A549 (cell line): Measurements from ENCODE around the gene PXDN. TPM values are rescaled to one million over a fixed set of nuclear protein-coding genes. Genes with fewer than 3 reads are reported as not detected.
A peak's percentile ranks its signal among the peaks of the same experiment; 100 is the strongest.

Source experiments
- ATAC-seq, 2 experiments: fragments of 200-7000 bp in 1 of 2; fragments of >200 bp in 1 of 2; cut with Nextera tagmentation in 1 of 2; cut with Tn5 transposase in 1 of 2; 3 replicates each; pipeline versions ENCODE4 v1.8.0 to v1.9.1; 2018 to 2020; ENCODE audit warnings: mild to moderate bottlenecking in 1 of 2, moderate library complexity in 1 of 2
- CTCF ChIA-PET: fragments of 300-600 bp; sonication (Branson Sonifier 250); formaldehyde crosslinking; extraction: SDS; loops from one replicate; lab custom pipeline; 2021; ENCODE audit warnings: antibody characterized with exemption, inconsistent platforms; lab: Yijun Ruan, JAX
- POLR2A ChIA-PET: fragments of 350-600 bp; formaldehyde crosslinking; extraction: SDS; loops from one replicate; lab custom pipeline; 2021; ENCODE audit warnings: antibody characterized with exemption, inconsistent platforms; lab: Yijun Ruan, JAX
- DNase-seq, 2 experiments: peaks; one replicate each; pipeline versions ENCODE4 v3.0.0 to v3.0.0-alpha.2; 2011 to 2016; ENCODE audit warnings: low read depth in 1 of 2, low spot score in 1 of 2
- FAIRE-seq: peaks from 2 replicates; lab custom pipeline; 2011; peaks lifted over from hg19 to GRCh38; lab: Jason Lieb, UNC
- H3K27ac ChIP-seq, 2 experiments: fragments of >200 bp; sonication (Bioruptor Twin); formaldehyde crosslinking; 3 replicates each; pipeline ENCODE4 v1.5.1; 2016 to 2017
- H3K4me1 ChIP-seq: fragments of >200 bp; sonication (Bioruptor Twin); formaldehyde crosslinking; 3 replicates; pipeline ENCODE4 v1.6.1; 2016
- H3K4me2 ChIP-seq: fragments of >200 bp; sonication (Bioruptor Twin); formaldehyde crosslinking; 3 replicates; pipeline ENCODE4 v1.6.1; 2016
- H3K4me3 ChIP-seq: fragments of >200 bp; sonication (Bioruptor Twin); formaldehyde crosslinking; 3 replicates; pipeline ENCODE4 v1.5.1; 2016
- H3K9me3 ChIP-seq: fragments of >200 bp; sonication (Bioruptor Twin); formaldehyde crosslinking; 3 replicates; pipeline ENCODE4 v1.6.1; 2016
- CEBPB ChIP-seq, 2 experiments: fragments of >200 bp in 1 of 2; sonication (Bioruptor Twin) in 1 of 2; formaldehyde crosslinking in 1 of 2; IDR thresholded peaks; 2 replicates each; pipeline ENCODE4 v1.6.1; 2012 to 2016
- CHD4 ChIP-seq: fragments of 200-600 bp; sonication (generic); IDR thresholded peaks from 2 replicates; pipeline ENCODE4 v1.6.1; 2016; ENCODE audit warnings: antibody characterized with exemption, mild to moderate bottlenecking, borderline replicate concordance
- GATA3 ChIP-seq: IDR thresholded peaks from 2 replicates; pipeline ENCODE4 v1.6.1; 2012; ENCODE audit warnings: borderline replicate concordance
- HDAC2 ChIP-seq: fragments of 200-600 bp; sonication (generic); IDR thresholded peaks from 2 replicates; pipeline ENCODE4 v1.6.1; 2016
- HEYL ChIP-seq: fragments of 250-450 bp; sonication (Bioruptor Pico); IDR thresholded peaks from 2 replicates; pipeline ENCODE4 v1.8.0; 2021; ENCODE audit warnings: mild to moderate bottlenecking, moderate library complexity
- HOXA7 ChIP-seq: fragments of 250-450 bp; sonication (Bioruptor Pico); IDR thresholded peaks from 2 replicates; pipeline ENCODE4 v1.5.0; 2020; ENCODE audit warnings: mild to moderate bottlenecking, moderate library complexity
- JUN ChIP-seq, 2 experiments: fragments of >200 bp; sonication (Bioruptor Twin); formaldehyde crosslinking; IDR thresholded peaks; 2 replicates in 1 of 2; 3 replicates in 1 of 2; pipeline ENCODE4 v1.6.1; 2016 to 2017
- JUNB ChIP-seq: fragments of >200 bp; sonication (Bioruptor Twin); formaldehyde crosslinking; IDR thresholded peaks from 2 replicates; pipeline ENCODE4 v1.6.1; 2016
- MAZ ChIP-seq: fragments of 150-350 bp; IDR thresholded peaks from 2 replicates; pipeline ENCODE4 v1.6.1; 2014; ENCODE audit warnings: antibody characterized with exemption, low read depth, low read length, borderline replicate concordance
- NR3C1 ChIP-seq: fragments of >200 bp; sonication (Bioruptor Twin); formaldehyde crosslinking; IDR thresholded peaks from 3 replicates; pipeline ENCODE4 v1.6.1; 2017
- POLR2AphosphoS2 ChIP-seq: conservative IDR thresholded peaks from 2 replicates; pipeline ENCODE4 v1.6.1; 2012; ENCODE audit warnings: low read length, improper control_type of control experiment, inconsistent platforms
- RCOR1 ChIP-seq: fragments of 150-350 bp; IDR thresholded peaks from 2 replicates; pipeline ENCODE4 v1.6.1; 2014; ENCODE audit warnings: antibody characterized with exemption, low read length, low read depth
- RFX5 ChIP-seq: fragments of 450-650 bp; IDR thresholded peaks from 2 replicates; pipeline ENCODE4 v1.7.1; 2014; ENCODE audit warnings: antibody characterized with exemption, mild to moderate bottlenecking, moderate library complexity
- RNF2 ChIP-seq: fragments of 200-600 bp; sonication (generic); IDR thresholded peaks from 2 replicates; pipeline ENCODE4 v1.6.1; 2016; ENCODE audit warnings: low read depth, mild to moderate bottlenecking, antibody characterized with exemption, moderate library complexity, borderline replicate concordance
- SREBF2 ChIP-seq: fragments of 450-650 bp; IDR thresholded peaks from 2 replicates; pipeline ENCODE4 v1.6.1; 2014; ENCODE audit warnings: mild to moderate bottlenecking, moderate library complexity
- TFCP2L1 ChIP-seq: fragments of 250-450 bp; sonication (Bioruptor Pico); IDR thresholded peaks from 2 replicates; pipeline ENCODE4 v1.5.0; 2021; ENCODE audit warnings: mild to moderate bottlenecking
- WGBS: methylation state at CpG from one replicate; pipeline ENCODE4 v1.1.6; 2017; ENCODE audit errors: missing lambda C conversion rate; 5-methylcytosine and 5-hydroxymethylcytosine counted together
- polyA plus RNA-seq, 4 experiments: library from polyadenylated mRNA; depleted of rRNA in 3 of 4; stranded (reverse); fragments of >200 nt; fragmentation: RNase III in 1 of 4; extraction: RNeasy Plus Mini Kit Qiagen cat#74134 plus additional on column Dnase treatment in 1 of 4; gene quantifications; 2 replicates in 3 of 4; 3 replicates in 1 of 4; pipeline ENCODE4 v1.2.3, GENCODE V29; 2011 to 2017
- TF ChIP-seq, protein P1 (sequence below): fragments of 450-650 bp; IDR thresholded peaks from 2 replicates; pipeline ENCODE4 v1.6.1; 2014; ENCODE audit warnings: antibody characterized with exemption
- TF ChIP-seq, protein P2 (sequence below): fragments of 150-350 bp; IDR thresholded peaks from 2 replicates; pipeline ENCODE4 v1.6.1; 2014; ENCODE audit warnings: low read depth, mild to moderate bottlenecking, low read length
- TF ChIP-seq, protein P3 (sequence below): fragments of 250-450 bp; sonication (Bioruptor Pico); IDR thresholded peaks from 2 replicates; pipeline ENCODE4 v1.5.0; 2020; ENCODE audit warnings: low read depth, mild to moderate bottlenecking, moderate library complexity
- TF ChIP-seq, protein P4 (sequence below): IDR thresholded peaks from 2 replicates; pipeline ENCODE4 v1.6.1; 2012
- TF ChIP-seq, protein P5 (sequence below): IDR thresholded peaks from 2 replicates; pipeline ENCODE4 v1.6.1; 2012
- TF ChIP-seq, protein P6 (sequence below): fragments of >200 bp; sonication (Bioruptor Twin); formaldehyde crosslinking; IDR thresholded peaks from 3 replicates; pipeline ENCODE4 v1.5.1; 2016

The PXDN gene
- polyA plus RNA-seq, 2 of the 4 experiments (the other 2 are of a cell fraction), result 3.7 to 7.3 TPM

DNA sequence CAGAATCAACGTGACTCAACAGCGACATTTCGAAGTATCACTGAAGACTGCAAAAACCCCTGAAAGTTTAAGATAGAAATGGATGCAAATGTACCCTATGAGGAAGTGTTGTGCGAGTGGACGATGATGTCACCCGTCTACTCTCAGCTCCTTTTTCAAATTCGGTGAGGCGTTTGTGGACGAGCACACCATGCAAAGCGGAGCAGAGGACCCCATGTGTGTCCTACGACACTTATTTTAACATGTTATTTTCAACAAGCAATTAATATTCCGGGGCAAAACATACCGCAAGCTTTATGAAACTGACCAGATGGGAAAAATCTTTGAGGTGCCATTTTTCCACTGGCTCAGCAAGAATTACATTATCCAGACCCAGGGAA lies 2.0 kb downstream of the PXDN start:
- POLR2A ChIA-PET, result no interaction called here
- CTCF ChIA-PET, result interaction anchor here (0.7 to 2.5 kb wide), 10 partner anchors 12 to 152 kb away, joined by 3 to 14 read pairs (median 4); no protein-coding TSS in a partner anchor
- TF ChIP-seq, protein P1, sequence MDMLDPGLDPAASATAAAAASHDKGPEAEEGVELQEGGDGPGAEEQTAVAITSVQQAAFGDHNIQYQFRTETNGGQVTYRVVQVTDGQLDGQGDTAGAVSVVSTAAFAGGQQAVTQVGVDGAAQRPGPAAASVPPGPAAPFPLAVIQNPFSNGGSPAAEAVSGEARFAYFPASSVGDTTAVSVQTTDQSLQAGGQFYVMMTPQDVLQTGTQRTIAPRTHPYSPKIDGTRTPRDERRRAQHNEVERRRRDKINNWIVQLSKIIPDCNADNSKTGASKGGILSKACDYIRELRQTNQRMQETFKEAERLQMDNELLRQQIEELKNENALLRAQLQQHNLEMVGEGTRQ, result no peak
- no peak for TF ChIP-seq JUN (IDR thresholded peaks at IDR 0.05)
- ATAC-seq, result no peak
- WGBS, result 89% methylated on average over 13 of the region's 13 CpGs
- Histone ChIP-seq H3K4me3 (no peak overlapping the region), H3K9me3 (no peaks in the 10 kb centered on the region), H3K4me2 (peak overlapping the region; percentile 89; the same call in 1 of the 3 replicates), H3K27ac (no peak overlapping the region), H3K4me1 (peaks cover 11% of the 10 kb centered on the region; the same call in 1 of the 3 replicates)
- no peak for FAIRE-seq
- no peak for DNase-seq

DNA sequence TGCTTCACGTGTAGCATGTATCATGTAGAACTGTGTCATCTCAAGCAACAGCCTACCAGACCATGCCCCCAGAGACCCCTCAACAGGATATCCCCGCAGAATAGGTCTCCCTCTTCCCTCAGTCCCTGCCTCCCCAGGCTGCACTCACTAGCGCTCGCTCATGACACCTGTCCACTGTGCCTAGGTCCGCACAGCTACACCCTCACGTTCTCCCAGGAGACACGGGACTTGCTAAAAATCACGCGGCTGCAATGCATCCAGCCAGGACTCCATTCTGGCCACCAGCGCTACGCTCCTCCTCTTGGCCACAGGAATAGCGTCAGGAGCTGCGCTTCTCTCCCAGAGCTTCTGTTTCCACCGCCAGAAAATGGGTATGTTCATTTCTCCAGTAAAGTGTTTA lies 2.5 kb downstream of the PXDN start:
- ATAC-seq (no peak), DNase-seq (no peak), FAIRE-seq (no peak)
- Histone ChIP-seq H3K4me2 (no peak overlapping the region), H3K4me1 (peaks cover 11% of the 10 kb centered on the region; the same call in 1 of the 3 replicates), H3K4me3 (no peak overlapping the region), H3K27ac (no peak overlapping the region), H3K9me3 (no peaks in the 10 kb centered on the region)
- no peak for TF ChIP-seq RFX5
- TF ChIP-seq RCOR1, result no peak
- TF ChIP-seq, protein P2, sequence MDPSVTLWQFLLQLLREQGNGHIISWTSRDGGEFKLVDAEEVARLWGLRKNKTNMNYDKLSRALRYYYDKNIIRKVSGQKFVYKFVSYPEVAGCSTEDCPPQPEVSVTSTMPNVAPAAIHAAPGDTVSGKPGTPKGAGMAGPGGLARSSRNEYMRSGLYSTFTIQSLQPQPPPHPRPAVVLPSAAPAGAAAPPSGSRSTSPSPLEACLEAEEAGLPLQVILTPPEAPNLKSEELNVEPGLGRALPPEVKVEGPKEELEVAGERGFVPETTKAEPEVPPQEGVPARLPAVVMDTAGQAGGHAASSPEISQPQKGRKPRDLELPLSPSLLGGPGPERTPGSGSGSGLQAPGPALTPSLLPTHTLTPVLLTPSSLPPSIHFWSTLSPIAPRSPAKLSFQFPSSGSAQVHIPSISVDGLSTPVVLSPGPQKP, result no peak
- no peak for TF ChIP-seq SREBF2
- TF ChIP-seq RNF2, result no peak
- no peak for TF ChIP-seq TFCP2L1 (CRISPR knock-in tag)
- no peak for TF ChIP-seq POLR2AphosphoS2
- TF ChIP-seq NR3C1, result no peak
- TF ChIP-seq GATA3, result no peak
- no peak for TF ChIP-seq MAZ
- no peak for TF ChIP-seq HOXA7 (CRISPR knock-in tag)
- no peak for TF ChIP-seq HDAC2
- no peak for TF ChIP-seq CEBPB (IDR thresholded peaks at IDR 0.05)
- no peak for TF ChIP-seq CHD4
- TF ChIP-seq, protein P3, sequence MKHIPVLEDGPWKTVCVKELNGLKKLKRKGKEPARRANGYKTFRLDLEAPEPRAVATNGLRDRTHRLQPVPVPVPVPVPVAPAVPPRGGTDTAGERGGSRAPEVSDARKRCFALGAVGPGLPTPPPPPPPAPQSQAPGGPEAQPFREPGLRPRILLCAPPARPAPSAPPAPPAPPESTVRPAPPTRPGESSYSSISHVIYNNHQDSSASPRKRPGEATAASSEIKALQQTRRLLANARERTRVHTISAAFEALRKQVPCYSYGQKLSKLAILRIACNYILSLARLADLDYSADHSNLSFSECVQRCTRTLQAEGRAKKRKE (CRISPR knock-in tag), result no peak
- TF ChIP-seq, protein P4, sequence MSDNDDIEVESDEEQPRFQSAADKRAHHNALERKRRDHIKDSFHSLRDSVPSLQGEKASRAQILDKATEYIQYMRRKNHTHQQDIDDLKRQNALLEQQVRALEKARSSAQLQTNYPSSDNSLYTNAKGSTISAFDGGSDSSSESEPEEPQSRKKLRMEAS, result no peak
- TF ChIP-seq HEYL (CRISPR knock-in tag), result no peak
- TF ChIP-seq, protein P5, sequence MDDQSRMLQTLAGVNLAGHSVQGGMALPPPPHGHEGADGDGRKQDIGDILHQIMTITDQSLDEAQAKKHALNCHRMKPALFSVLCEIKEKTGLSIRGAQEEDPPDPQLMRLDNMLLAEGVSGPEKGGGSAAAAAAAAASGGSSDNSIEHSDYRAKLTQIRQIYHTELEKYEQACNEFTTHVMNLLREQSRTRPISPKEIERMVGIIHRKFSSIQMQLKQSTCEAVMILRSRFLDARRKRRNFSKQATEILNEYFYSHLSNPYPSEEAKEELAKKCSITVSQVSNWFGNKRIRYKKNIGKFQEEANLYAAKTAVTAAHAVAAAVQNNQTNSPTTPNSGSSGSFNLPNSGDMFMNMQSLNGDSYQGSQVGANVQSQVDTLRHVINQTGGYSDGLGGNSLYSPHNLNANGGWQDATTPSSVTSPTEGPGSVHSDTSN, result no peak
- TF ChIP-seq, protein P6, sequence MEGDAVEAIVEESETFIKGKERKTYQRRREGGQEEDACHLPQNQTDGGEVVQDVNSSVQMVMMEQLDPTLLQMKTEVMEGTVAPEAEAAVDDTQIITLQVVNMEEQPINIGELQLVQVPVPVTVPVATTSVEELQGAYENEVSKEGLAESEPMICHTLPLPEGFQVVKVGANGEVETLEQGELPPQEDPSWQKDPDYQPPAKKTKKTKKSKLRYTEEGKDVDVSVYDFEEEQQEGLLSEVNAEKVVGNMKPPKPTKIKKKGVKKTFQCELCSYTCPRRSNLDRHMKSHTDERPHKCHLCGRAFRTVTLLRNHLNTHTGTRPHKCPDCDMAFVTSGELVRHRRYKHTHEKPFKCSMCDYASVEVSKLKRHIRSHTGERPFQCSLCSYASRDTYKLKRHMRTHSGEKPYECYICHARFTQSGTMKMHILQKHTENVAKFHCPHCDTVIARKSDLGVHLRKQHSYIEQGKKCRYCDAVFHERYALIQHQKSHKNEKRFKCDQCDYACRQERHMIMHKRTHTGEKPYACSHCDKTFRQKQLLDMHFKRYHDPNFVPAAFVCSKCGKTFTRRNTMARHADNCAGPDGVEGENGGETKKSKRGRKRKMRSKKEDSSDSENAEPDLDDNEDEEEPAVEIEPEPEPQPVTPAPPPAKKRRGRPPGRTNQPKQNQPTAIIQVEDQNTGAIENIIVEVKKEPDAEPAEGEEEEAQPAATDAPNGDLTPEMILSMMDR, result no peak
- TF ChIP-seq JUNB, result no peak
- ChIA-PET CTCF (interaction anchor here (0.7 to 2.5 kb wide), 12 partner anchors 11 to 601 kb away, joined by 3 to 14 read pairs (median 4); no protein-coding TSS in a partner anchor), POLR2A (no interaction called here)
- 88% methylated on average over 14 of the region's 14 CpGs for WGBS
